Measurements from ENCODE around the gene PLD3. TPM values are rescaled to one million over a fixed set of nuclear protein-coding genes. Genes with fewer than 3 reads are reported as not detected.
A peak's percentile ranks its signal among the peaks of the same experiment; 100 is the strongest.
"Not testable (repeated sequence)": the region's sequence is repeated elsewhere in the genome, so short reads cannot be mapped to it uniquely, and the experiment has no call there.

The PLD3 gene
- polyA plus RNA-seq, 3 donors from 2014 or later: 60.8 to 94.9 (median 63.7) TPM

- peaks cover 0 to 3% (median 0%) of the 10 kb centered on the region in 3 donors for H3K27me3 Mint-ChIP-seq (ENCODE audit: low read depth in 3 of 3)
- H3K9me3 Mint-ChIP-seq: no peaks in the 10 kb centered on the region
- no peak overlapping the region for H3K4me3 Mint-ChIP-seq
- H3K36me3 Mint-ChIP-seq: peaks cover 14 to 29% (median 21%) of the 10 kb centered on the region in 3 donors
- no peak for DNase-seq
- H3K27ac Mint-ChIP-seq: no peak overlapping the region
- H3K4me1 Mint-ChIP-seq: no peaks in the 10 kb centered on the region
Observed at GRCh38 chr19:40320558-40320935, 27.9 kb upstream of the PLD3 start.

GRCh38 chr19:40321076-40321475 lies 27.4 kb upstream of the PLD3 start:
- no peaks in the 10 kb centered on the region for H3K9me3 Mint-ChIP-seq
- no peaks in the 10 kb centered on the region for H3K4me1 Mint-ChIP-seq
- H3K4me3 Mint-ChIP-seq: no peak overlapping the region
- no peak overlapping the region for H3K27ac Mint-ChIP-seq
- peaks cover 19 to 34% (median 26%) of the 10 kb centered on the region in 3 donors for H3K36me3 Mint-ChIP-seq
- H3K27me3 Mint-ChIP-seq (ENCODE audit: low read depth in 3 of 3): peaks cover 0 to 3% (median 0%) of the 10 kb centered on the region in 3 donors
- DNase-seq: no peak

- Mint-ChIP-seq H3K4me3 (no peak overlapping the region), H3K9me3 (no peaks in the 10 kb centered on the region), H3K27me3 (ENCODE audit: low read depth in 3 of 3) (peaks cover 0 to 3% (median 0%) of the 10 kb centered on the region in 3 donors), H3K4me1 (no peaks in the 10 kb centered on the region), H3K27ac (no peak overlapping the region), H3K36me3 (peaks cover 19 to 37% (median 26%) of the 10 kb centered on the region in 3 donors)
- DNase-seq: no peak
Observed at GRCh38 chr19:40321566-40322270, 26.8 kb upstream of the PLD3 start.

GRCh38 chr19:40322271-40322610 lies 26.3 kb upstream of the PLD3 start:
- Mint-ChIP-seq H3K4me1 (no peaks in the 10 kb centered on the region), H3K9me3 (no peaks in the 10 kb centered on the region), H3K27me3 (ENCODE audit: low read depth in 3 of 3) (peaks cover 0 to 3% (median 0%) of the 10 kb centered on the region in 3 donors), H3K27ac (no peak overlapping the region), H3K36me3 (peaks cover 19 to 37% (median 26%) of the 10 kb centered on the region in 3 donors), H3K4me3 (no peak overlapping the region)
- no peak for DNase-seq

GRCh38 chr19:40322951-40323615 lies 25.4 kb upstream of the PLD3 start:
- H3K36me3 Mint-ChIP-seq: peaks cover 19 to 37% (median 23%) of the 10 kb centered on the region in 3 donors
- H3K4me1 Mint-ChIP-seq: no peaks in the 10 kb centered on the region
- peaks cover 0 to 3% (median 0%) of the 10 kb centered on the region in 3 donors for H3K27me3 Mint-ChIP-seq (ENCODE audit: low read depth in 3 of 3)
- no peak for DNase-seq
- H3K4me3 Mint-ChIP-seq: no peak overlapping the region
- H3K9me3 Mint-ChIP-seq: no peaks in the 10 kb centered on the region
- no peak overlapping the region for H3K27ac Mint-ChIP-seq

- peak overlapping the region in 1 of 6 donors; percentile 22 for H3K27ac Mint-ChIP-seq
- no peak overlapping the region for H3K4me3 Mint-ChIP-seq
- H3K4me1 Mint-ChIP-seq: no peaks in the 10 kb centered on the region
- peaks cover 20 to 34% (median 24%) of the 10 kb centered on the region in 3 donors for H3K36me3 Mint-ChIP-seq
- peaks cover 0 to 3% (median 0%) of the 10 kb centered on the region in 3 donors for H3K27me3 Mint-ChIP-seq (ENCODE audit: low read depth in 3 of 3)
- DNase-seq: no peak
- no peaks in the 10 kb centered on the region for H3K9me3 Mint-ChIP-seq
Observed at GRCh38 chr19:40323705-40324104, 24.8 kb upstream of the PLD3 start.

- peaks cover 24 to 49% (median 29%) of the 10 kb centered on the region in 3 donors for H3K36me3 Mint-ChIP-seq
- peaks cover 0 to 2% (median 0%) of the 10 kb centered on the region in 3 donors for H3K27me3 Mint-ChIP-seq (ENCODE audit: low read depth in 3 of 3)
- no peak overlapping the region for H3K27ac Mint-ChIP-seq
- no peaks in the 10 kb centered on the region for H3K9me3 Mint-ChIP-seq
- no peaks in the 10 kb centered on the region for H3K4me1 Mint-ChIP-seq
- H3K4me3 Mint-ChIP-seq: no peak overlapping the region
- DNase-seq: no peak
Observed at GRCh38 chr19:40326201-40326600, 22.3 kb upstream of the PLD3 start.

GRCh38 chr19:40331052-40331451 lies 17.4 kb upstream of the PLD3 start:
- Mint-ChIP-seq H3K36me3 (peaks cover 13 to 34% (median 16%) of the 10 kb centered on the region in 3 donors), H3K27ac (peak overlapping the region in 1 of 6 donors; percentile 30), H3K9me3 (no peaks in the 10 kb centered on the region), H3K27me3 (ENCODE audit: low read depth in 3 of 3) (no peaks in the 10 kb centered on the region), H3K4me1 (no peaks in the 10 kb centered on the region), H3K4me3 (no peak overlapping the region)
- DNase-seq: no peak

GRCh38 chr19:40332669-40333068 lies 15.8 kb upstream of the PLD3 start:
- H3K27me3 Mint-ChIP-seq (ENCODE audit: low read depth in 3 of 3): no peaks in the 10 kb centered on the region
- no peak overlapping the region for H3K4me3 Mint-ChIP-seq
- no peak overlapping the region for H3K27ac Mint-ChIP-seq
- H3K4me1 Mint-ChIP-seq: no peaks in the 10 kb centered on the region
- peaks cover 13 to 28% (median 16%) of the 10 kb centered on the region in 3 donors for H3K36me3 Mint-ChIP-seq
- DNase-seq: no peak
- no peaks in the 10 kb centered on the region for H3K9me3 Mint-ChIP-seq

- DNase-seq; H3K27me3 Mint-ChIP-seq (ENCODE audit: low read depth in 3 of 3); H3K27ac Mint-ChIP-seq; H3K4me1 Mint-ChIP-seq; H3K4me3 Mint-ChIP-seq; H3K9me3 Mint-ChIP-seq: not testable (repeated sequence)
- H3K36me3 Mint-ChIP-seq: peaks cover 13 to 27% (median 16%) of the 10 kb centered on the region in 3 donors
Observed at GRCh38 chr19:40333083-40333482, 15.4 kb upstream of the PLD3 start.

GRCh38 chr19:40335101-40335500 lies 13.4 kb upstream of the PLD3 start:
- Mint-ChIP-seq H3K27ac (no peak overlapping the region), H3K36me3 (peaks cover 12 to 27% (median 14%) of the 10 kb centered on the region in 3 donors), H3K27me3 (ENCODE audit: low read depth in 3 of 3) (no peaks in the 10 kb centered on the region), H3K4me1 (no peaks in the 10 kb centered on the region), H3K4me3 (no peak overlapping the region), H3K9me3 (no peaks in the 10 kb centered on the region)
- DNase-seq: no peak

- no peak for DNase-seq
- H3K36me3 Mint-ChIP-seq: peaks cover 12 to 25% (median 15%) of the 10 kb centered on the region in 3 donors
- H3K9me3 Mint-ChIP-seq: no peaks in the 10 kb centered on the region
- H3K4me1 Mint-ChIP-seq: no peaks in the 10 kb centered on the region
- H3K27me3 Mint-ChIP-seq (ENCODE audit: low read depth in 3 of 3): no peaks in the 10 kb centered on the region
- no peak overlapping the region for H3K4me3 Mint-ChIP-seq
- no peak overlapping the region for H3K27ac Mint-ChIP-seq
Observed at GRCh38 chr19:40335855-40336600, 12.5 kb upstream of the PLD3 start.

GRCh38 chr19:40336601-40336900 lies 11.9 kb upstream of the PLD3 start:
- DNase-seq: no peak
- H3K27me3 Mint-ChIP-seq (ENCODE audit: low read depth in 3 of 3): no peaks in the 10 kb centered on the region
- peaks cover 12 to 21% (median 13%) of the 10 kb centered on the region in 3 donors for H3K36me3 Mint-ChIP-seq
- H3K4me1 Mint-ChIP-seq: no peaks in the 10 kb centered on the region
- H3K4me3 Mint-ChIP-seq: no peak overlapping the region
- no peak overlapping the region for H3K27ac Mint-ChIP-seq
- no peaks in the 10 kb centered on the region for H3K9me3 Mint-ChIP-seq

- Mint-ChIP-seq H3K36me3 (peaks cover 12 to 21% (median 12%) of the 10 kb centered on the region in 3 donors), H3K4me3 (no peak overlapping the region), H3K9me3 (no peaks in the 10 kb centered on the region), H3K4me1 (peaks cover 0 to 3% of the 10 kb centered on the region in 2 donors), H3K27me3 (ENCODE audit: low read depth in 3 of 3) (no peaks in the 10 kb centered on the region), H3K27ac (no peak overlapping the region)
- DNase-seq: no peak
Observed at GRCh38 chr19:40337107-40337506, 11.4 kb upstream of the PLD3 start.

Data from immature natural killer cell (primary cell).